Liver (tissue), 3 donors: Measurements from ENCODE around the gene PARD3B.

Source experiments
- ATF3 ChIP-seq: IDR thresholded peaks from 2 replicates; pipeline ENCODE4 v1.6.1; 2016; ENCODE audit warnings: antibody characterized with exemption
- CTCF ChIP-seq: fragments of 150-350 bp; IDR thresholded peaks from 2 replicates; pipeline ENCODE4 v1.5.1; 2017; ENCODE audit warnings: improper control_type of control experiment, low read depth, low read length; ENCODE audit not compliant: missing input control
- EGR1 ChIP-seq, 2 donors: IDR thresholded peaks; 2 replicates each; pipeline ENCODE4 v1.6.1; 2016 to 2018; ENCODE audit warnings: antibody characterized with exemption in 2 of 2, low read depth in 2 of 2
- FOXA1 ChIP-seq: IDR thresholded peaks from 2 replicates; pipeline ENCODE4 v1.6.1; 2016; ENCODE audit warnings: antibody characterized with exemption
- GABPA ChIP-seq, 2 donors: IDR thresholded peaks in 1 of 2; conservative IDR thresholded peaks in 1 of 2; 2 replicates each; pipeline ENCODE4 v1.6.1; 2016; ENCODE audit warnings: antibody characterized with exemption in 2 of 2, mild to moderate bottlenecking in 1 of 2, moderate library complexity in 1 of 2
- JUND ChIP-seq, 2 donors: IDR thresholded peaks; 2 replicates each; pipeline ENCODE4 v1.6.1; 2016; ENCODE audit warnings: antibody characterized with exemption in 2 of 2
- MAX ChIP-seq: IDR thresholded peaks from 2 replicates; pipeline ENCODE4 v1.6.1; 2016; ENCODE audit warnings: antibody characterized with exemption
- RAD21 ChIP-seq, 2 donors: IDR thresholded peaks; 2 replicates each; pipeline ENCODE4 v1.6.1; 2016; ENCODE audit warnings: antibody characterized with exemption in 2 of 2, mild to moderate bottlenecking in 2 of 2
- TAF1 ChIP-seq: conservative IDR thresholded peaks from 2 replicates; pipeline ENCODE4 v1.6.1; 2016; ENCODE audit warnings: antibody characterized with exemption, mild to moderate bottlenecking
- YY1 ChIP-seq: IDR thresholded peaks from 2 replicates; pipeline ENCODE4 v1.6.1; 2016; ENCODE audit warnings: antibody characterized with exemption, mild to moderate bottlenecking
- donor health status: healthy.
- donor health status: healthy.

DNA sequence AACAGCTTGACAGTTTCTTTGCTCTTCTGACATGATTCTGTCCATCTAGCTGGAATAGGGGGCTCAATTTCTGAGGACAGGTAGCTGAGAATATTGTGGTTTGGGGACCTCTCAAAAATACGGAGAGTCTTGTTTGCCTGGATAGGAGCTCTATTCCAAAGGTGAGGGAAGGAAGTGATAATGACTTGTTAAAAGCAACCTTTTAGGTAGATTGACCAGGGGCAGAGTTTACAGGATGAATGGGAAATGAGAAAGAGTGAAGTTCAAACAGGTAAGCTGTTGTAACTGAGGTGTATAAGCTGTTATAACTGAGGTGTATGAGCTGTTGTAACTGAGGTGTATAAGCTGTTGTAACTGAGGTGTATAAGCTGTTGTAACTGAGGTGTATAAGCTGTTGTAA is 25.1 kb downstream of the PARD3B start:
- no peak for TF ChIP-seq YY1
- no peak for TF ChIP-seq CTCF
- TF ChIP-seq TAF1, result no peak
- TF ChIP-seq GABPA (IDR thresholded peaks at IDR 0.05 in 1 of 2, conservative IDR thresholded peaks at IDR 0.05 in 1 of 2), result no peak
- no peak for TF ChIP-seq ATF3
- TF ChIP-seq JUND (IDR thresholded peaks at IDR 0.05), result no peak
- TF ChIP-seq EGR1 (IDR thresholded peaks at IDR 0.05; ENCODE audit: low read depth in 2 of 2), result no peak
- TF ChIP-seq FOXA1, result no peak
- no peak for TF ChIP-seq MAX
- no peak for TF ChIP-seq RAD21 (IDR thresholded peaks at IDR 0.05)
